SK-N-DZ (cell line): Measurements from ENCODE around the gene MPPED2.
"Not testable (repeated sequence)": the region's sequence is repeated elsewhere in the genome, so short reads cannot be mapped to it uniquely, and the experiment has no call there.

Experiments
- DNase-seq: peaks from one replicate; pipeline ENCODE4 v3.0.0-alpha.2; 2015; ENCODE audit warnings: low spot score

MPPED2 gene

GRCh38 chr11:30579415-30580175 lies 6.6 kb downstream of the MPPED2 start:
- DNase-seq, result no peak

DNA sequence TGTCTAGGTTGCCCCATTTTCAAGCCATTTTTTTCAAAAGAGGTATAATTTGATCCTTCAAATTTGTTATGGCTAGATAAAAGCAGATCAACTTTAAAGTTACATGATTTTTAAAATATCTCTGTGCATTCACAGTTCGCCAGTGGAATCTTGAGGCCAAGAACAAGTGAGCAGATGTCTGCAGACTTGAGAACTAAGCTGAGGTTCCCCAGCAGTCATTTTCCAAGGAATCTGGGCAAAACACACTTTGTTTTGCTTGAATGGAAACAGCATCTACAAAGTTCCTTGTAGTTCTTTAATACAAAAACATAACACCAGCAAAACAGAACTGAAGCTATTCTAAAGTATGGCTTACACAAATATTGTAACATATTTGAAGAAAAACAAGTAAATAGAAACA lies 7.7 kb downstream of the MPPED2 start:
- no peak for DNase-seq

GRCh38 chr11:30573951-30574350 lies 12.2 kb downstream of the MPPED2 start:
- no peak for DNase-seq

DNA sequence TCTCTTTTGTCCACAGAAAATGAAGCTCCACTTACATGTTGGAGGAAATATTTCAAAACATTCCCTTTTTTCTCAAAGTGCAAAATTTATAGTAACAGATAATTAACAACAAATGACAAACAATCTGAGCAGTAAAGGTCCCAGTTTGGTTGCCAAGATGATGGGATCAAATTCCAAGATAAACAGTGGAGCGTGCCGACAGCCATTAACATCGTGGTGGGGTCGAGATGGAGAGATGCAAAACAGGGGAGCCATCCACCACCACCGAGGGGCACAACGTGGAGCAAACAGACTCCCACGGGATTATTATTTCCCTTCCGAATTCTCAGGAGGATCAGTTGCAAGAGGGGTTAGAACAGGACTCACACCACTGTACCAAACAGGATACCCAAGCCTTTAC lies 17.2 kb downstream of the MPPED2 start:
- DNase-seq, result no peak

DNA sequence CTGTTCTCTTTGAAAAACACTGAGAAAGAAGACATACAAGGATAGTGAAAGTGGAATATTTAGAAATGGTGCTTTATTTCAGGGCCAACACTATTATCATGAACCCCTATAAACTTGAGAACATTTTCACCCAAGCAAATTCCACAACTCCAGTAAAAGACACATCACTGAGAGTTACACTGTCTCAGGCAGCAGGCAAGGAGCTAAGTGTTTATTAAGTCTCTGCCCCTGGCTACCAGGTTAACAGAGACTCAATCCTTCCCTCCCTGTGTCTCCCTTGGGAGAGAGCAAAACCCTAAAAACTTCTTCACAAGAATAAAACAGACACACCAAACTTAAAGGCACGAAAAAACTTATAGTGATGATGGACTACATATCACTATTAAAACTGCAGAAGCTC lies 18.5 kb downstream of the MPPED2 start:
- DNase-seq, result no peak

DNA sequence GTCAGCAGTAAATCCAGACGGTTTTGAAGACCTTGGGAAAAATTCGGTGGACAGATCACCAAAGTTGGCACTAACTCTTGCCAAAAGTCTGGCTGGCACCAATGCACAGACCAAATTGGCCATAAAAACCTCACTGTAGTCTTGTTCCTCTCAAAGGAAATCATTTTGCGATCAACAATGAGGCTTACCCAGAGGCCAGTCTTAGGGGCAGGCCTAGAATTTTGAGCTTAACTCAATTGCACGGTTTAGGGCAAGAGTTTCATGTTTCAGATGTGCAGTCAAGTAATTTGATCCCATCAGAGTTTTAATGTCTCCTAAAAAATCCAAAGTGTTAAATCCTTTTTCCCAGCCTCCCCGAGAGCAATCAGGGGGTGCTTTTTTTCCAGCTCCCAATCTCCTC lies 19.0 kb downstream of the MPPED2 start:
- peak; percentile 9 for DNase-seq

DNA sequence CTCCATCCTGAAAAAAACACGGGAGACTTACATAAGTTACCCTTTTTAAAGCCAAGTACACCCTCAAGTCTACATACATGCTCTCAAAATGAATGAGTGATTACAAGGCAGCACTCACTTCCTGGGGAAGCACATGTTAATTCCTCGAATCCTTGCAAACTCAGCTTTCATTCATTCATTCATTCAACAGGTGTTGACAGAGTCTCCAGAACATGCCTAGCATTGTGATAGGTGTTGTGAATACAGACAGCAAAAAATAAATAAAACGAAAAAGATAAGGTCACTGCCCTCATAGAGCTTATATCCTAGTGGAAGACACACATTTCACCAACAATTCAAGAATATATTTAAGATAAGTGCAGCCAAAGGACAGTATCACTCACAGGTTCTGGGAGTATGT lies 19.7 kb downstream of the MPPED2 start:
- DNase-seq, result no peak

GRCh38 chr11:30565027-30565426 lies 21.1 kb downstream of the MPPED2 start:
- no peak for DNase-seq

- DNase-seq, result no peak
These were observed 24.3 kb downstream of the MPPED2 start for GRCh38 chr11:30561691-30562415.

GRCh38 chr11:30560206-30561106 lies 25.7 kb downstream of the MPPED2 start:
- DNase-seq, result no peak

GRCh38 chr11:30559004-30559403 lies 27.1 kb downstream of the MPPED2 start:
- DNase-seq, result no peak

DNA sequence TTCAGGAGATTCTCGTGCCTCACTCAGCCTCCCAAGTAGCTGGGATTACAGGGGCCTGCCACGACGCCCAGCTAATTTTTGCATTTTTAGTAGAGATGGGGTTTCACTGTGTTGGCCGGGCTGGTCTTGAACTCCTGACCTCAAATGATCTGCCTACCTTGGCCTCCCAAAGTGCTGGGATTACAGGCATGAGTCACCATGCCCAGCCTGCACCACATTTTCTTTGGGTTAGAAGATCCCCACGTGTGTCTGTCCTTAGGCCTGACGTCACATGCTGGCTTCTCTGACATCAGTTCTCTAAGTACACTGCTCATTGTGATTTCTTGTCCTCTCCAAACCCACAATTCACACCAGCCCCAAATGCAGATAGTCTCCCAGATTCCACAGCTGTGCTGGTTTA lies 31.6 kb downstream of the MPPED2 start:
- DNase-seq, result not testable (repeated sequence)

GRCh38 chr11:30553521-30554110 lies 32.5 kb downstream of the MPPED2 start:
- no peak for DNase-seq

GRCh38 chr11:30552839-30553238 lies 33.3 kb downstream of the MPPED2 start:
- no peak for DNase-seq

DNA sequence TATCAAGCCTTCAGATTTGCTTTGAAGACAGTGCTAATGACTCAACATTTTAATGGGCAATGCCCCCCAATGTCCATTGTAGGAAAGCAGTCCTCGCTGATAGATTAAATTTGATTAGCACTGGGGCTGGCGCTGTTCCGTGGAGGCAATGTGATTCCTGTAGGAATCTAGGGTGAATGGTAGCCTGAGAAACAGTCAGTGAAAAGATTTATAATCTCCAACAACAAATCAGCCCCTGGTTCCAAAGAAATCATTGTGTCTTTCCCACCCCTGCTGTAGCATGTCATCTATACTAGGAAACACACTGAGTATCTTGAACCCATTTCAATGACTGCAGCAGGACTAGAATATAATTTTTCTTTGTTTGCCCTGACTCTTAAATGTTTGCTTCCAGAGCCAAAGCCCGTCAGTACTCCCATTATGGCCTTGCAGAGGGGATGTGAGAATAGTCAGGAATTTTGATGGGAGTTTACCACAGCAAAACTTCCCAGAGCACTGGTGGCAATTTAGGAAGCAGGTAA lies 36.1 kb downstream of the MPPED2 start:
- DNase-seq, result no peak

DNA sequence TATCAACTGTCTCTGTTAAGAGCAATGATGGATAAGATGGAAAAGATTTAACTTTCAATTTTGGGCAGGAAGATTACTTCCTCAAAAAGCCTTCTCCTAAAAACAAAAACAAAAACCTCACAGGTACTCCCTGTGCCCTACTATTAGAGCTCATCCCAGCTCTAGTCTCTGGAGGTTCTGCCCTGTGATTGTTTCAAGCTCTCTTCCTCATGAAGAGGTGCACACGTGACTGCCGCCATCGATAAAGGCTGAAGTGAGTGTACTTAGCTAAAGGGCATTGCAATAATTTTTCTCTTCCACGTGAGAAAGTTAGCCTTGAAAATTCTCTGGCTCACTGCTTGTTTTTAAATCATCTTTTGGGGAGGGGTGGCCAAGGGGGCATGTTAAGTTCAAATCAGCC lies 36.6 kb downstream of the MPPED2 start:
- no peak for DNase-seq

DNA sequence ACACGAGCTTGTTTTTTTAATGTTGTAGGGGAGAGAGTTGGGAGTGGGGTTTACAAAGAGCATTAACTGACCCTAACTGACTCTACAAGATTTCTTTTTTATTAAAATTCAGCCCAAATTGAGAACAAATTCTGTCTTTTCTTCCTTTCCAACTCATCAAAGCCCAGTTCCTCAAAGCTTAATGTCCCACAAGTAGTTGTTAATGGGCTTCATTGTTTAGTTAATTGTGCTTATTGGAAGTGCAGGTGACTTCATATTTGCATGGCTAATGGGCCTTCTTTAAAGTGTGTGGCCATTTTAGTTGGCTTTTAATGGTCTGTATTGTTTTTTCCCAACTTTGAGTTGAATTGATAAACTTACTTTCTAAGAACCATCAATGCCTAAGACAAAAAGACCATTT lies 39.8 kb downstream of the MPPED2 start:
- DNase-seq, result no peak

GRCh38 chr11:30545507-30545906 lies 40.6 kb downstream of the MPPED2 start:
- DNase-seq, result no peak

DNA sequence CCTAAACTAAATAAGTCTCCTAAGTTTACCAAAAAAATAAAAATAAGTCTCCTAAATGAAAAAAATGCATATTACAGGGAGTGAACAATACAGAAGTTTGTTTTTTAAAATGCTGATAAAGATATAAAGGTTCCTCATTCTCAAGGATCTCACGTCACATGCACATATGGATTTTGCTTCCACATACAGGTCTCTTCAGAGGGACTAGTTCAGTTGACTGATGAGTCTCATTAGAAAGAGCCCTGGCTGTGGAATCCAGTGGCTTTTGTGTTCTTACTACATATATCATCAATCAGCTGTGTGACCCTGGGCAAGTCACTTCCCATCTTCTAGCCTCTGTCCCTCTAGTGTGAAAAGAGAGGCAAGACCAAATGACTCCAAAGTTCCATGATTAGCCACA lies 43.1 kb downstream of the MPPED2 start:
- DNase-seq, result no peak

DNA sequence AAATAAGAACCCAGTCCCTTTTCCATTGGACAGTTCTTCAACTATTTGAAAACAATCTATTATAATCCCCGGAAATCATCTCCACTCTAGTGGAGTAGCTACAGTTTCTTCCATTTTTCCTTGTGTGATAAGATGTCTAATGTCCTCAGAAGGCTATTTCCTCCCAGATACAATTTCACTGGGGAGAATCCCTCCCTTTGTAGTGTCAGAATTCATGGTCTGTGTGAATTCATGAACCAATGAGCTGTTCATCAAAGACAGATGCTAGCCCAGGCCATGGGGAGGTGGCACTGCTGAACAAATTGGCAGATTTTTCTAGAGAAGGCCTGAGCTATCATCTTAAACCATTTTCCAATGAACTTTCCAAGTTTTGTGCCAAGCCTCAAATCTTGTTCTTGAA lies 45.4 kb downstream of the MPPED2 start:
- no peak for DNase-seq

DNA sequence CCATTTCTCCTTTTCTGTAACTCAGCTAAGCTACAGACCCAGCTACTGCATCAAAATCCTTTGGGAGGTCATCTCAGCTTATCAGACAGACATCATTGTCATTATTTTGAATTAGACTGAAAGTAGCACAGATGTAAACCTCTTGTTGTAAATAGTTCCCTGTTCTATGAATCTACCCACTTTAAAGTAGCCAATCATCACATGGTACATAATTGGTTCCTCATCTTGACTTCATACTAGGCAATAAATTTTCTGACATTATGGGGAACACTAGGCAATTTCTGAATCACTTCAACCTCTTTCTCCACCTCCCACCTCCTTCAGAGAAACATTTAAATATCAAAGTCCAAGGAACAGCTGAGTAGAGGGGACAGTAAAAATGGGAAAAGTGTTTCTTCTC lies 47.9 kb downstream of the MPPED2 start:
- peak; percentile 19 for DNase-seq

- peak; percentile 90 for DNase-seq
These were observed 50.3 kb downstream of the MPPED2 start for GRCh38 chr11:30535818-30536217.
